Smooth muscle cell (in vitro differentiated cells): Measurements from ENCODE around the gene SLC2A13. TPM values are rescaled to one million over a fixed set of nuclear protein-coding genes. Genes with fewer than 3 reads are reported as not detected.

Experiments
- DNase-seq: peaks from one replicate; lab custom pipeline; 2025; ENCODE audit not compliant: unreplicated experiment; lab: John Stamatoyannopoulos, UW
- H2AFZ ChIP-seq: fragments of 200-600 bp; sonication (generic); 2 replicates; pipeline ENCODE4 v1.6.0; 2016; ENCODE audit warnings: antibody characterized with exemption, low read depth, mild to moderate bottlenecking
- H3F3A ChIP-seq: fragments of 200-600 bp; sonication (generic); 2 replicates; pipeline ENCODE4 v1.6.0; 2017; ENCODE audit warnings: antibody characterized with exemption, low read depth
- H3K27ac ChIP-seq: fragments of 200-600 bp; sonication (generic); 2 replicates; pipeline ENCODE4 v1.5.1; 2016; ENCODE audit warnings: low read depth, mild to moderate bottlenecking
- H3K27me3 ChIP-seq: fragments of 200-600 bp; sonication (generic); 2 replicates; pipeline ENCODE4 v1.6.1; 2016; ENCODE audit warnings: low read depth, mild to moderate bottlenecking
- H3K36me3 ChIP-seq: fragments of 200-600 bp; sonication (generic); 2 replicates; pipeline ENCODE4 v1.5.1; 2016; ENCODE audit warnings: low read depth
- H3K4me1 ChIP-seq: fragments of 200-600 bp; sonication (generic); 2 replicates; pipeline ENCODE4 v1.5.1; 2016; ENCODE audit warnings: low read depth
- H3K4me2 ChIP-seq: fragments of 200-600 bp; sonication (generic); 2 replicates; pipeline ENCODE4 v1.6.0; 2016; ENCODE audit warnings: mild to moderate bottlenecking
- H3K4me3 ChIP-seq: fragments of 200-600 bp; sonication (generic); 2 replicates; pipeline ENCODE4 v1.5.1; 2016; ENCODE audit warnings: mild to moderate bottlenecking
- H3K79me2 ChIP-seq: fragments of 200-600 bp; sonication (generic); 2 replicates; pipeline ENCODE4 v1.6.0; 2016; ENCODE audit warnings: low read depth, mild to moderate bottlenecking
- H3K9ac ChIP-seq: fragments of 200-600 bp; sonication (generic); 2 replicates; pipeline ENCODE4 v1.6.0; 2016; ENCODE audit warnings: low read depth
- H3K9me3 ChIP-seq: fragments of 200-600 bp; sonication (generic); replicated peaks from 2 replicates; pipeline ENCODE4 v1.5.1; 2016; ENCODE audit warnings: low read depth
- H4K20me1 ChIP-seq: fragments of 200-600 bp; sonication (generic); 2 replicates; pipeline ENCODE4 v1.6.0; 2016; ENCODE audit warnings: low read depth
- WGBS: methylation state at CpG from one replicate; pipeline ENCODE4 v1.1.7; 2016; ENCODE audit warnings: low lambda C conversion rate; 5-methylcytosine and 5-hydroxymethylcytosine counted together
- polyA plus RNA-seq: library from polyadenylated mRNA; unstranded; fragments of >200 nt; fragmentation: Nextera tagmentation; extraction: Ambion mirVana; gene quantifications from 2 replicates; pipeline ENCODE4 v1.2.1, GENCODE V29; 2016
- total RNA-seq: library from RNA; depleted of rRNA; stranded (reverse); fragments of >200 nt; gene quantifications from 2 replicates; pipeline ENCODE4 v1.2.3, GENCODE V29; 2014
- TF ChIP-seq, protein P1 (sequence below): fragments of 200-600 bp; sonication (generic); IDR thresholded peaks from 2 replicates; pipeline ENCODE4 v1.5.1; 2017; ENCODE audit warnings: borderline replicate concordance, mild to moderate bottlenecking, antibody characterized with exemption; ENCODE audit not compliant: insufficient read depth, poor library complexity, severe bottlenecking

The SLC2A13 gene
- total and polyA plus RNA-seq, 2 experiments from 2014 or later: 9.6 to 27.4 TPM

DNA sequence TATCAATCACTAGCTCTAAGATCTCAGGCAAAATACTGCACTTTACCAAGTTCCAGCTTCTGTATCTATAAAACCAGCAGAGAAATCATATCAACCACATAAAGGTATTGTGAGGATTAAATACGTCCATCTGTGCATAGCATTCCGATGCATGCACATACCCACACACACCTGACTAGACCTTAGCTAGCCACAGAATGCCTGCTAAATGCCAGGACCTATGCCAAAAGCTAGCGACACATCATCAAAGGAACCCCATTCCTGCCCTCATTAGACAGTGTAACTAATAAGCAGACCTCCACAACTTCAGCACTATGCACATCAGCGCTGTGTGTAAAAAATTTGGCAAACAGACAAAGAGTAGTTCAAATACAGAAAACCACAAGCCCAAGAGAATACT, 185.2 kb downstream of the SLC2A13 start:
- no peaks in the 10 kb centered on the region for H3K36me3 ChIP-seq
- H3K9me3 ChIP-seq: no peaks in the 10 kb centered on the region
- no peak overlapping the region for H3K4me2 ChIP-seq
- no peak for DNase-seq
- no peaks in the 10 kb centered on the region for H3K79me2 ChIP-seq
- H3K27ac ChIP-seq: no peak overlapping the region
- no peak overlapping the region for H3K4me3 ChIP-seq
- no peak overlapping the region for H3K9ac ChIP-seq
- H2AFZ ChIP-seq: no peak overlapping the region
- no peaks in the 10 kb centered on the region for H3F3A ChIP-seq
- TF ChIP-seq, protein P1, sequence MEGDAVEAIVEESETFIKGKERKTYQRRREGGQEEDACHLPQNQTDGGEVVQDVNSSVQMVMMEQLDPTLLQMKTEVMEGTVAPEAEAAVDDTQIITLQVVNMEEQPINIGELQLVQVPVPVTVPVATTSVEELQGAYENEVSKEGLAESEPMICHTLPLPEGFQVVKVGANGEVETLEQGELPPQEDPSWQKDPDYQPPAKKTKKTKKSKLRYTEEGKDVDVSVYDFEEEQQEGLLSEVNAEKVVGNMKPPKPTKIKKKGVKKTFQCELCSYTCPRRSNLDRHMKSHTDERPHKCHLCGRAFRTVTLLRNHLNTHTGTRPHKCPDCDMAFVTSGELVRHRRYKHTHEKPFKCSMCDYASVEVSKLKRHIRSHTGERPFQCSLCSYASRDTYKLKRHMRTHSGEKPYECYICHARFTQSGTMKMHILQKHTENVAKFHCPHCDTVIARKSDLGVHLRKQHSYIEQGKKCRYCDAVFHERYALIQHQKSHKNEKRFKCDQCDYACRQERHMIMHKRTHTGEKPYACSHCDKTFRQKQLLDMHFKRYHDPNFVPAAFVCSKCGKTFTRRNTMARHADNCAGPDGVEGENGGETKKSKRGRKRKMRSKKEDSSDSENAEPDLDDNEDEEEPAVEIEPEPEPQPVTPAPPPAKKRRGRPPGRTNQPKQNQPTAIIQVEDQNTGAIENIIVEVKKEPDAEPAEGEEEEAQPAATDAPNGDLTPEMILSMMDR: no peak
- no peaks in the 10 kb centered on the region for H3K4me1 ChIP-seq
- 95% methylated on average over 4 of the region's 4 CpGs for WGBS
- H4K20me1 ChIP-seq: no peaks in the 10 kb centered on the region
- H3K27me3 ChIP-seq: no peaks in the 10 kb centered on the region

DNA sequence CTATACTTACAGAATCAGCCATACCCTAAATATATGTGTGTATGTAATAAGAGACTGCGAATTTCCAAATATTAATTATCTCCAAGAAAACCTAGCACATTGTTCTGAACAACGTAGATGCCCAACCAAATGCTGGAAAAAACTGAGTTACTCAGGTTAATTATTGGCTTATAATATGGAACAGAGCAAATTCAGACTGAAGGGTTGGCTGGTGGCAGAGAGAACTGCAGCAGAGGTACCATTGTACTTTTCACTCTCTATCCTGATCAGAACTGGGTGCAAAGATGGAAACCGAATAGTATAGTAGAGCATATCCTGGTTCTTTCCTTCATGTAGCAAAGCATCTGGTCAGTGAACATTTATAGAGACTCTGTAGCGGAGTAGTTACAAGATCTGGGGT, 185.7 kb downstream of the SLC2A13 start:
- Histone ChIP-seq H4K20me1 (no peaks in the 10 kb centered on the region), H3K9ac (no peak overlapping the region), H3K9me3 (no peaks in the 10 kb centered on the region), H3K4me3 (no peak overlapping the region), H3K79me2 (no peaks in the 10 kb centered on the region), H3K27ac (no peak overlapping the region), H3K4me2 (no peak overlapping the region), H3F3A (no peaks in the 10 kb centered on the region), H3K4me1 (no peaks in the 10 kb centered on the region), H2AFZ (no peak overlapping the region), H3K27me3 (no peaks in the 10 kb centered on the region), H3K36me3 (no peaks in the 10 kb centered on the region)
- whole genome bisulfite sequencing: 94% methylated on average over 4 of the region's 4 CpGs
- TF ChIP-seq, protein P1: no peak
- DNase-seq: no peak

DNA sequence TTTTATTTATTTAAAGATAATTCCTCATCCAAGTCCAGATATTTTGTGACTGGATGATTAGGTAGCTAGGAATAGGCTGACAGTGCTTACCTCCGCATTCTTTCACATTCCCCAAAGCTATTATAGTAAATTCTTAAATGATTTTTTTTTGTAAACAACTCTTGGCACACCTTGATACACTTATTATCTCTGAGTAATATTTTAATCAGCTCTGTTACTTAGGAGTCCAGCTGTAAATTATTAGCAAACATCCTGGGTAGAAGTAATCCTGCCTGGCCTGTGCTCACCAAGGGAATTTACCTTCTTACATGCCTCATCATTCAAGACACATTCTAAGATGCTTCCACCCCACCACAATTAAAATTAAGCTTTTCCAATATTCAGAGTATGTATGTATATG, 186.1 kb downstream of the SLC2A13 start:
- no peak overlapping the region for H2AFZ ChIP-seq
- H3K4me3 ChIP-seq: no peak overlapping the region
- no peaks in the 10 kb centered on the region for H3K27me3 ChIP-seq
- no peak overlapping the region for H3K4me2 ChIP-seq
- TF ChIP-seq, protein P1: no peak
- no peaks in the 10 kb centered on the region for H3F3A ChIP-seq
- DNase-seq: no peak
- H3K4me1 ChIP-seq: no peaks in the 10 kb centered on the region
- no peaks in the 10 kb centered on the region for H4K20me1 ChIP-seq
- no peaks in the 10 kb centered on the region for H3K36me3 ChIP-seq
- H3K79me2 ChIP-seq: no peaks in the 10 kb centered on the region
- 97% methylated on average over 1 of the region's 1 CpG for WGBS
- H3K9ac ChIP-seq: no peak overlapping the region
- no peak overlapping the region for H3K27ac ChIP-seq
- H3K9me3 ChIP-seq: no peaks in the 10 kb centered on the region

DNA sequence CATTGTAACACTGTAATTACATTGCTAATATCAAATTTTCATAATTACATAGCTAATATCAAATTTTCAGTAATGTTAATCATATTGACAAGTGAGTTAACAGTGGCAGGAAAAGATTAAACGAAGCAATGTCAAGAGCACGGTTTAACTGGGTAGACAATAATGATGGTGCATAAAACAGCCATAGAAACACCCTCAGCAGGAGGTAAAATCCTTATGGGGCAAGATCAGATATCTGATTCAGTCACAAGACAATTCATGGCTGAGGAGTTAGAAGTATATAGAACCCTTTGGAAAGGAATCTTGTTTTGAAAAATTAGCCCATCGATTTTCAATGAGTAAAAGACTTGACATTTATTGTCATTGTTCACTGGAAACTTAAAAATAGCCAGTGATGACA, 190.6 kb downstream of the SLC2A13 start:
- TF ChIP-seq, protein P1: no peak

More for the DNA sequence above, 190.6 kb downstream of the SLC2A13 start:
- no peak overlapping the region for H3K27ac ChIP-seq
- H3K79me2 ChIP-seq: no peaks in the 10 kb centered on the region
- no peaks in the 10 kb centered on the region for H3F3A ChIP-seq
- DNase-seq: no peak
- 87% methylated on average over 3 of the region's 3 CpGs for WGBS
- H3K4me1 ChIP-seq: no peaks in the 10 kb centered on the region
- H3K27me3 ChIP-seq: no peaks in the 10 kb centered on the region
- no peak overlapping the region for H2AFZ ChIP-seq
- no peak overlapping the region for H3K4me2 ChIP-seq
- H3K9ac ChIP-seq: no peak overlapping the region
- no peaks in the 10 kb centered on the region for H3K36me3 ChIP-seq
- H3K9me3 ChIP-seq: no peaks in the 10 kb centered on the region
- no peak overlapping the region for H3K4me3 ChIP-seq
- H4K20me1 ChIP-seq: no peaks in the 10 kb centered on the region
